Upper lobe of left lung (tissue), 4 donors: ENCODE data around the gene PSMB9.

ENCODE experiments used
- EP300 ChIP-seq, 4 donors: sonication (generic); formaldehyde crosslinking; IDR thresholded peaks; one replicate each; pipeline ENCODE4 v1.5.1; 2017; ENCODE audit warnings: antibody characterized with exemption in 4 of 4, control low read depth in 2 of 4
- TF ChIP-seq, protein P1 (sequence below), 6 experiments: fragments of 450-650 bp in 4 of 6; fragments of 200-600 bp in 2 of 6; sonication (generic) in 2 of 6; IDR thresholded peaks; one replicate each; pipeline ENCODE4 v1.5.1; 2016 to 2019; ENCODE audit warnings: antibody characterized with exemption in 6 of 6

DNA sequence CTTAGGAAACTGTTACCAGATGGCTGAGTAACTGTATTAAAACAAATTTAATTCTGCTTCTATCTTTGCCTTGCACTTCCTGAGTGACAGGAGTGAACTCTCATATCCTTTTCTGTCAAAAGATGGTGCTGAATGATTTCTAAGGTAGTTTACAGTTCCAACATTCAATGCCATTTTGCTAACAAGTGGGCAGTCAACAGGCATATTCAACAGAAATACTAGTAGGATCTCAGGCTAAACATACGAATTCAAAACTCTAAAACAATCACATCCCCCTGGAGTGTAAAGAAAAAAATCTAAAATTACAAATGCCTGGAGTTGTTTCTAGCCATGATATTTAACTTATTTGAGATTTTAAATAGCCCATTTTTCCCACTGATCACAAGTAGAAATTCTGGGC lies 6.7 kb downstream of the PSMB9 start:
- no peak for TF ChIP-seq EP300 (IDR thresholded peaks at IDR 0.05)
- TF ChIP-seq, protein P1, sequence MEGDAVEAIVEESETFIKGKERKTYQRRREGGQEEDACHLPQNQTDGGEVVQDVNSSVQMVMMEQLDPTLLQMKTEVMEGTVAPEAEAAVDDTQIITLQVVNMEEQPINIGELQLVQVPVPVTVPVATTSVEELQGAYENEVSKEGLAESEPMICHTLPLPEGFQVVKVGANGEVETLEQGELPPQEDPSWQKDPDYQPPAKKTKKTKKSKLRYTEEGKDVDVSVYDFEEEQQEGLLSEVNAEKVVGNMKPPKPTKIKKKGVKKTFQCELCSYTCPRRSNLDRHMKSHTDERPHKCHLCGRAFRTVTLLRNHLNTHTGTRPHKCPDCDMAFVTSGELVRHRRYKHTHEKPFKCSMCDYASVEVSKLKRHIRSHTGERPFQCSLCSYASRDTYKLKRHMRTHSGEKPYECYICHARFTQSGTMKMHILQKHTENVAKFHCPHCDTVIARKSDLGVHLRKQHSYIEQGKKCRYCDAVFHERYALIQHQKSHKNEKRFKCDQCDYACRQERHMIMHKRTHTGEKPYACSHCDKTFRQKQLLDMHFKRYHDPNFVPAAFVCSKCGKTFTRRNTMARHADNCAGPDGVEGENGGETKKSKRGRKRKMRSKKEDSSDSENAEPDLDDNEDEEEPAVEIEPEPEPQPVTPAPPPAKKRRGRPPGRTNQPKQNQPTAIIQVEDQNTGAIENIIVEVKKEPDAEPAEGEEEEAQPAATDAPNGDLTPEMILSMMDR (IDR thresholded peaks at IDR 0.05): no peak
